CD14-positive monocyte (primary cell): ENCODE measurements around the gene GALNT12. TPM values are rescaled to one million over a fixed set of nuclear protein-coding genes. Genes with fewer than 3 reads are reported as not detected.

ENCODE experiments used
- DNase-seq, 3 donors: peaks; one replicate each; pipeline ENCODE4 v3.0.0-alpha.2; 2011 to 2022
- H2AFZ ChIP-seq: 2 replicates; pipeline ENCODE4 v1.6.0; 2012; ENCODE audit warnings: mild to moderate bottlenecking, low read depth, low read length, inconsistent platforms; ENCODE audit not compliant: insufficient read depth, poor library complexity, severe bottlenecking
- H3K27ac ChIP-seq, 2 donors: 1 replicate in 1 of 2; 2 replicates in 1 of 2; pipeline ENCODE4 v1.5.1; 2012 to 2013; ENCODE audit warnings: low read length in 2 of 2, control low read depth in 1 of 2, inconsistent platforms in 1 of 2, low read depth in 1 of 2, mild to moderate bottlenecking in 1 of 2
- H3K27me3 ChIP-seq, 2 donors: one replicate each; pipeline versions ENCODE4 v1.6.0 to v1.6.1; 2011 to 2013; ENCODE audit warnings: low read length in 2 of 2; ENCODE audit not compliant: control insufficient read depth in 2 of 2, insufficient read depth in 2 of 2
- H3K36me3 ChIP-seq, 2 donors: replicated peaks in 1 of 2; 1 replicate in 1 of 2; 2 replicates in 1 of 2; pipeline versions ENCODE4 v1.5.1 to v1.6.1; 2012 to 2013; ENCODE audit warnings: low read length in 2 of 2, control low read depth in 1 of 2, inconsistent platforms in 1 of 2, mild to moderate bottlenecking in 1 of 2; ENCODE audit not compliant: insufficient read depth in 2 of 2, control insufficient read depth in 1 of 2
- H3K4me1 ChIP-seq, 2 donors: 1 replicate in 1 of 2; 2 replicates in 1 of 2; pipeline versions ENCODE4 v1.5.1 to v1.6.1; 2012 to 2013; ENCODE audit warnings: low read length in 2 of 2, control low read depth in 1 of 2, inconsistent platforms in 1 of 2, mild to moderate bottlenecking in 1 of 2, moderate library complexity in 1 of 2; ENCODE audit not compliant: insufficient read depth in 2 of 2, control insufficient read depth in 1 of 2
- H3K4me2 ChIP-seq: replicated peaks from 2 replicates; pipeline ENCODE3; 2012; ENCODE audit warnings: low read length, moderate library complexity, mild to moderate bottlenecking; ENCODE audit not compliant: poor library complexity, severe bottlenecking; ENCODE audit errors: extremely low read depth
- H3K4me3 ChIP-seq, 3 experiments: fragments of 200-600 bp in 1 of 3; sonication (generic) in 1 of 3; replicated peaks in 1 of 3; 1 replicate in 2 of 3; 2 replicates in 1 of 3; pipeline ENCODE4 v1.5.1; 2011 to 2013; ENCODE audit warnings: low read length in 3 of 3, mild to moderate bottlenecking in 3 of 3, control low read depth in 2 of 3, low read depth in 2 of 3, inconsistent platforms in 1 of 3, moderate library complexity in 1 of 3
- H3K79me2 ChIP-seq: 2 replicates; pipeline ENCODE4 v1.6.0; 2012; ENCODE audit warnings: mild to moderate bottlenecking, control low read depth, inconsistent platforms, low read length, moderate library complexity; ENCODE audit not compliant: insufficient read depth
- H3K9ac ChIP-seq: 2 replicates; pipeline ENCODE4 v1.6.0; 2017; ENCODE audit warnings: low read length, mild to moderate bottlenecking; ENCODE audit not compliant: insufficient read depth, poor library complexity, severe bottlenecking
- H3K9me3 ChIP-seq, 2 donors: replicated peaks in 1 of 2; 1 replicate in 1 of 2; 2 replicates in 1 of 2; pipeline versions ENCODE4 v1.5.1 to v1.6.1; 2012 to 2013; ENCODE audit warnings: low read length in 2 of 2, control low read depth in 1 of 2; ENCODE audit not compliant: control insufficient read depth in 1 of 2, insufficient read depth in 1 of 2
- H4K20me1 ChIP-seq: 2 replicates; pipeline ENCODE4 v1.6.0; 2012; ENCODE audit warnings: mild to moderate bottlenecking, low read length, control low read depth, moderate library complexity; ENCODE audit not compliant: insufficient read depth
- H3K27ac Mint-ChIP-seq, 7 donors: one replicate each; pipeline ENCODE4 v1.8.0; 2020; ENCODE audit warnings: mild to moderate bottlenecking in 7 of 7, mixed read lengths in 7 of 7, moderate library complexity in 6 of 7, inconsistent platforms in 2 of 7
- H3K27me3 Mint-ChIP-seq, 3 donors: one replicate each; pipeline ENCODE4 v1.8.0; 2021 to 2022; ENCODE audit warnings: low read depth in 3 of 3, mild to moderate bottlenecking in 3 of 3, mixed read lengths in 3 of 3, moderate library complexity in 3 of 3, inconsistent platforms in 1 of 3
- H3K36me3 Mint-ChIP-seq, 2 donors: one replicate each; pipeline ENCODE4 v1.8.0; 2020; ENCODE audit warnings: mixed read lengths in 2 of 2, inconsistent platforms in 1 of 2, mild to moderate bottlenecking in 1 of 2
- H3K4me1 Mint-ChIP-seq: one replicate; pipeline ENCODE4 v1.8.0; 2020; ENCODE audit warnings: mild to moderate bottlenecking, mixed read lengths
- H3K4me3 Mint-ChIP-seq, 2 donors: one replicate each; pipeline ENCODE4 v1.8.0; 2020; ENCODE audit warnings: mild to moderate bottlenecking in 2 of 2, mixed read lengths in 2 of 2, moderate library complexity in 1 of 2
- H3K9me3 Mint-ChIP-seq, 7 donors: one replicate each; pipeline ENCODE4 v1.8.0; 2020 to 2022; ENCODE audit warnings: mixed read lengths in 7 of 7, mild to moderate bottlenecking in 6 of 7, moderate library complexity in 6 of 7, inconsistent platforms in 2 of 7
- WGBS: methylation state at CpG from one replicate; pipeline ENCODE4 v1.1.5; 2013; ENCODE audit warnings: missing lambda C conversion rate; ENCODE audit not compliant: insufficient coverage; 5-methylcytosine and 5-hydroxymethylcytosine counted together
- intact Hi-C, 2 donors: fragments of 100-400 bp; cut with micrococcal nuclease; formaldehyde crosslinking; loops; one replicate each; pipeline versions ENCODE4 v1.15.0 to v1.15.1; 2023
- polyA plus RNA-seq, 3 donors: library from polyadenylated mRNA; depleted of rRNA in 1 of 3; unstranded in 2 of 3; stranded (reverse) in 1 of 3; fragments of 300-500 nt in 2 of 3; fragments of >200 nt in 1 of 3; fragmentation: Illumina TruSeq in 2 of 3; gene quantifications; 1 replicate in 2 of 3; 2 replicates in 1 of 3; pipeline ENCODE4 v1.2.3, GENCODE V29; 2012 to 2021
- TF ChIP-seq, protein P1 (sequence below): fragments of 200-600 bp; IDR thresholded peaks from one replicate; pipeline ENCODE4 v1.8.0; 2022; ENCODE audit warnings: antibody characterized with exemption, mild to moderate bottlenecking

Gene GALNT12
- polyA plus RNA-seq, 3 donors: 0.16 TPM; not detected in 2

- Histone ChIP-seq H3K9ac (no peak overlapping the region), H3K79me2 (no peaks in the 10 kb centered on the region), H3K4me2 (no peak overlapping the region), H4K20me1 (no peaks in the 10 kb centered on the region), H3K27me3 (no peaks in the 10 kb centered on the region), H3K36me3 (no peaks in the 10 kb centered on the region), H3K27ac (no peak overlapping the region), H3K4me3 (no peak overlapping the region), H2AFZ (no peak overlapping the region), H3K4me1 (no peaks in the 10 kb centered on the region), H3K9me3 (no peaks in the 10 kb centered on the region)
- H3K4me3 Mint-ChIP-seq: no peak overlapping the region
- no peak for DNase-seq
- H3K36me3 Mint-ChIP-seq: no peaks in the 10 kb centered on the region
- intact Hi-C loops: loop anchor here (5.0 kb wide), 3 partner anchors 150 to 295 kb away; no protein-coding TSS in a partner anchor
- no peaks in the 10 kb centered on the region for H3K27me3 Mint-ChIP-seq
- no peak overlapping the region for H3K27ac Mint-ChIP-seq
- WGBS: no CpG with 5 or more reads among the region's 2 CpGs
- TF ChIP-seq, protein P1, sequence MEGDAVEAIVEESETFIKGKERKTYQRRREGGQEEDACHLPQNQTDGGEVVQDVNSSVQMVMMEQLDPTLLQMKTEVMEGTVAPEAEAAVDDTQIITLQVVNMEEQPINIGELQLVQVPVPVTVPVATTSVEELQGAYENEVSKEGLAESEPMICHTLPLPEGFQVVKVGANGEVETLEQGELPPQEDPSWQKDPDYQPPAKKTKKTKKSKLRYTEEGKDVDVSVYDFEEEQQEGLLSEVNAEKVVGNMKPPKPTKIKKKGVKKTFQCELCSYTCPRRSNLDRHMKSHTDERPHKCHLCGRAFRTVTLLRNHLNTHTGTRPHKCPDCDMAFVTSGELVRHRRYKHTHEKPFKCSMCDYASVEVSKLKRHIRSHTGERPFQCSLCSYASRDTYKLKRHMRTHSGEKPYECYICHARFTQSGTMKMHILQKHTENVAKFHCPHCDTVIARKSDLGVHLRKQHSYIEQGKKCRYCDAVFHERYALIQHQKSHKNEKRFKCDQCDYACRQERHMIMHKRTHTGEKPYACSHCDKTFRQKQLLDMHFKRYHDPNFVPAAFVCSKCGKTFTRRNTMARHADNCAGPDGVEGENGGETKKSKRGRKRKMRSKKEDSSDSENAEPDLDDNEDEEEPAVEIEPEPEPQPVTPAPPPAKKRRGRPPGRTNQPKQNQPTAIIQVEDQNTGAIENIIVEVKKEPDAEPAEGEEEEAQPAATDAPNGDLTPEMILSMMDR: no peak
- peaks cover 6% of the 10 kb centered on the region for H3K4me1 Mint-ChIP-seq
- no peaks in the 10 kb centered on the region for H3K9me3 Mint-ChIP-seq
Measured at GRCh38 chr9:98846879-98847278, 39.4 kb downstream of the GALNT12 start.

DNA sequence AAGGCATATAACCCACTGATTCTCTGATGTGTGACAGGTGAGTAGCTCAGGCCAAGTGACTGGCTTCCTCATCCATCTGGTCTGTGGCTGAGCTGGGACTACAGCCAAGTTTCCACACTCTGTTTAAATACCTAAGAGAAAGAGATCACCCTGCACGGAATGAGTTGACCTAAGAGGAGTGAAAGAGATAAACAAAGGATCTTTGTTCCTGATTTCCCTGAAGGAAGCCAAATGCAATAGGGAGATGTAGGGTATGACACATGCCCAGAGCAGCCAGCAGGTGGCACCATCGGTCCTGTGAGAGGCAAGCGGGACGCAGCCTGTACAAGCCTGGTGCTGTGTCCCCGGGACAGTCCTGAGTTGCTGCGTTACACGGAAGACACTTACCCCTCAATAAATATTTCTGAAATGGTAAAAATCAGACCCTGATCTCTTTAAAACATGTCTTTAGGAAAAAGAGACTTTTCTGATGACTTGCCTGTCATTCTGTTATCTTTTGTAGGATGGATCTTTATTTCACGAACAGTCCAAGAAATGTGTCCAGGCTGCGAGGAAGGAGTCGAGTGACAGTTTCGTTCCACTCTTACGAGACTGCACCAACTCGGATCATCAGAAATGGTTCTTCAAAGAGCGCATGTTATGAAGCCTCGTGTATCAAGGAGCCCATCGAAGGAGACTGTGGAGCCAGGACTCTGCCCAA, 41.1 kb downstream of the GALNT12 start:
- H3K4me1 Mint-ChIP-seq: peaks cover 11% of the 10 kb centered on the region
- TF ChIP-seq, protein P1: peak; percentile 96
- Histone ChIP-seq H2AFZ (no peak overlapping the region), H3K36me3 (no peaks in the 10 kb centered on the region), H3K4me1 (no peaks in the 10 kb centered on the region), H3K27ac (no peak overlapping the region), H3K79me2 (no peaks in the 10 kb centered on the region), H3K4me3 (no peak overlapping the region), H3K27me3 (no peaks in the 10 kb centered on the region), H3K9me3 (no peaks in the 10 kb centered on the region), H4K20me1 (no peaks in the 10 kb centered on the region), H3K4me2 (no peak overlapping the region), H3K9ac (no peak overlapping the region)
- no peak overlapping the region for H3K27ac Mint-ChIP-seq
- no peak overlapping the region for H3K4me3 Mint-ChIP-seq
- peaks cover 4 to 7% (median 5%) of the 10 kb centered on the region in 3 donors for H3K27me3 Mint-ChIP-seq
- peak; percentile 62 to 78 (median 76) for DNase-seq
- no peaks in the 10 kb centered on the region for H3K36me3 Mint-ChIP-seq
- intact Hi-C loops: loop anchor here (5.0 kb wide), 3 partner anchors 149 to 294 kb away; no protein-coding TSS in a partner anchor
- WGBS: 60% methylated on average over 13 of the region's 16 CpGs
- H3K9me3 Mint-ChIP-seq: no peaks in the 10 kb centered on the region
